Mesenteric fat pad (tissue), 1 donor: ENCODE data around the gene TBC1D2. TPM values are rescaled to one million over a fixed set of nuclear protein-coding genes. Genes with fewer than 3 reads are reported as not detected.
"Not testable (repeated sequence)": the region's sequence is repeated elsewhere in the genome, so short reads cannot be mapped to it uniquely, and the experiment has no call there.

ENCODE experiments used
- DNase-seq: peaks from one replicate; pipeline ENCODE4 v3.0.0-alpha.2; 2020; ENCODE audit warnings: low spot score
- total RNA-seq: library from RNA; stranded (reverse); fragmentation: NEBNext Ultra II Directional; extraction: Animal tissue kit (Norgen Biotek cat#: 25700); gene quantifications from one replicate; pipeline ENCODE4 v1.2.1, GENCODE V29; 2021
- donor health status: DM: yes; HTN: yes; CAD: no.

TBC1D2 gene
- total RNA-seq, 1 donor from 2014 or later = 12.0 TPM

- no peak for DNase-seq
These were observed 19.7 kb upstream of the TBC1D2 start for GRCh38 chr9:98275159-98275558.

- no peak for DNase-seq
These were observed 16.6 kb upstream of the TBC1D2 start for GRCh38 chr9:98272083-98272482.

GRCh38 chr9:98271479-98271878, 16.0 kb upstream of the TBC1D2 start:
- no peak for DNase-seq

GRCh38 chr9:98270284-98270683, 14.8 kb upstream of the TBC1D2 start:
- DNase-seq = not testable (repeated sequence)

GRCh38 chr9:98269652-98270051, 14.2 kb upstream of the TBC1D2 start:
- DNase-seq = not testable (repeated sequence)

GRCh38 chr9:98267556-98267955, 12.1 kb upstream of the TBC1D2 start:
- DNase-seq = not testable (repeated sequence)

- no peak for DNase-seq
These were observed 9.1 kb upstream of the TBC1D2 start for GRCh38 chr9:98264516-98264915.

GRCh38 chr9:98263482-98264357, 8.3 kb upstream of the TBC1D2 start:
- no peak for DNase-seq

- no peak for DNase-seq
These were observed 7.6 kb upstream of the TBC1D2 start for GRCh38 chr9:98263080-98263479.

GRCh38 chr9:98262056-98262455, 6.6 kb upstream of the TBC1D2 start:
- DNase-seq = no peak

GRCh38 chr9:98260635-98261034, 5.2 kb upstream of the TBC1D2 start:
- no peak for DNase-seq

GRCh38 chr9:98259791-98260190, 4.3 kb upstream of the TBC1D2 start:
- no peak for DNase-seq

- no peak for DNase-seq
These were observed 1.3 kb upstream of the TBC1D2 start for GRCh38 chr9:98256756-98257155.

- no peak for DNase-seq
These were observed 330 bp downstream of the TBC1D2 start for GRCh38 chr9:98255061-98255577.

GRCh38 chr9:98254228-98255060, 1.0 kb downstream of the TBC1D2 start:
- DNase-seq = no peak

GRCh38 chr9:98253565-98253964, 1.9 kb downstream of the TBC1D2 start:
- DNase-seq = no peak

- no peak for DNase-seq
These were observed 3.9 kb downstream of the TBC1D2 start for GRCh38 chr9:98251551-98251950.

- no peak for DNase-seq
These were observed 5.7 kb downstream of the TBC1D2 start for GRCh38 chr9:98249771-98250170.

- no peak for DNase-seq
These were observed 6.5 kb downstream of the TBC1D2 start for GRCh38 chr9:98248737-98249474.

- no peak for DNase-seq
These were observed 7.4 kb downstream of the TBC1D2 start for GRCh38 chr9:98247831-98248657.
